CD14-positive monocyte (primary cell): ENCODE data around the gene ACADS. TPM values are rescaled to one million over a fixed set of nuclear protein-coding genes. Genes with fewer than 3 reads are reported as not detected.

Experiments used
- DNase-seq, 3 donors: peaks; one replicate each; pipeline ENCODE4 v3.0.0-alpha.2; 2011 to 2022
- H2AFZ ChIP-seq: 2 replicates; pipeline ENCODE4 v1.6.0; 2012; ENCODE audit warnings: mild to moderate bottlenecking, low read depth, low read length, inconsistent platforms; ENCODE audit not compliant: insufficient read depth, poor library complexity, severe bottlenecking
- H3K27ac ChIP-seq, 2 donors: 1 replicate in 1 of 2; 2 replicates in 1 of 2; pipeline ENCODE4 v1.5.1; 2012 to 2013; ENCODE audit warnings: low read length in 2 of 2, control low read depth in 1 of 2, inconsistent platforms in 1 of 2, low read depth in 1 of 2, mild to moderate bottlenecking in 1 of 2
- H3K27me3 ChIP-seq, 2 donors: one replicate each; pipeline versions ENCODE4 v1.6.0 to v1.6.1; 2011 to 2013; ENCODE audit warnings: low read length in 2 of 2; ENCODE audit not compliant: control insufficient read depth in 2 of 2, insufficient read depth in 2 of 2
- H3K36me3 ChIP-seq, 2 donors: replicated peaks in 1 of 2; 1 replicate in 1 of 2; 2 replicates in 1 of 2; pipeline versions ENCODE4 v1.5.1 to v1.6.1; 2012 to 2013; ENCODE audit warnings: low read length in 2 of 2, control low read depth in 1 of 2, inconsistent platforms in 1 of 2, mild to moderate bottlenecking in 1 of 2; ENCODE audit not compliant: insufficient read depth in 2 of 2, control insufficient read depth in 1 of 2
- H3K4me1 ChIP-seq, 2 donors: 1 replicate in 1 of 2; 2 replicates in 1 of 2; pipeline versions ENCODE4 v1.5.1 to v1.6.1; 2012 to 2013; ENCODE audit warnings: low read length in 2 of 2, control low read depth in 1 of 2, inconsistent platforms in 1 of 2, mild to moderate bottlenecking in 1 of 2, moderate library complexity in 1 of 2; ENCODE audit not compliant: insufficient read depth in 2 of 2, control insufficient read depth in 1 of 2
- H3K4me2 ChIP-seq: replicated peaks from 2 replicates; pipeline ENCODE3; 2012; ENCODE audit warnings: low read length, moderate library complexity, mild to moderate bottlenecking; ENCODE audit not compliant: poor library complexity, severe bottlenecking; ENCODE audit errors: extremely low read depth
- H3K4me3 ChIP-seq, 3 experiments: fragments of 200-600 bp in 1 of 3; sonication (generic) in 1 of 3; replicated peaks in 1 of 3; 1 replicate in 2 of 3; 2 replicates in 1 of 3; pipeline ENCODE4 v1.5.1; 2011 to 2013; ENCODE audit warnings: low read length in 3 of 3, mild to moderate bottlenecking in 3 of 3, control low read depth in 2 of 3, low read depth in 2 of 3, inconsistent platforms in 1 of 3, moderate library complexity in 1 of 3
- H3K79me2 ChIP-seq: 2 replicates; pipeline ENCODE4 v1.6.0; 2012; ENCODE audit warnings: mild to moderate bottlenecking, control low read depth, inconsistent platforms, low read length, moderate library complexity; ENCODE audit not compliant: insufficient read depth
- H3K9ac ChIP-seq: 2 replicates; pipeline ENCODE4 v1.6.0; 2017; ENCODE audit warnings: low read length, mild to moderate bottlenecking; ENCODE audit not compliant: insufficient read depth, poor library complexity, severe bottlenecking
- H3K9me3 ChIP-seq, 2 donors: replicated peaks in 1 of 2; 1 replicate in 1 of 2; 2 replicates in 1 of 2; pipeline versions ENCODE4 v1.5.1 to v1.6.1; 2012 to 2013; ENCODE audit warnings: low read length in 2 of 2, control low read depth in 1 of 2; ENCODE audit not compliant: control insufficient read depth in 1 of 2, insufficient read depth in 1 of 2
- H4K20me1 ChIP-seq: 2 replicates; pipeline ENCODE4 v1.6.0; 2012; ENCODE audit warnings: mild to moderate bottlenecking, low read length, control low read depth, moderate library complexity; ENCODE audit not compliant: insufficient read depth
- H3K27ac Mint-ChIP-seq, 7 donors: one replicate each; pipeline ENCODE4 v1.8.0; 2020; ENCODE audit warnings: mild to moderate bottlenecking in 7 of 7, mixed read lengths in 7 of 7, moderate library complexity in 6 of 7, inconsistent platforms in 2 of 7
- H3K27me3 Mint-ChIP-seq, 3 donors: one replicate each; pipeline ENCODE4 v1.8.0; 2021 to 2022; ENCODE audit warnings: low read depth in 3 of 3, mild to moderate bottlenecking in 3 of 3, mixed read lengths in 3 of 3, moderate library complexity in 3 of 3, inconsistent platforms in 1 of 3
- H3K36me3 Mint-ChIP-seq, 2 donors: one replicate each; pipeline ENCODE4 v1.8.0; 2020; ENCODE audit warnings: mixed read lengths in 2 of 2, inconsistent platforms in 1 of 2, mild to moderate bottlenecking in 1 of 2
- H3K4me1 Mint-ChIP-seq: one replicate; pipeline ENCODE4 v1.8.0; 2020; ENCODE audit warnings: mild to moderate bottlenecking, mixed read lengths
- H3K4me3 Mint-ChIP-seq, 2 donors: one replicate each; pipeline ENCODE4 v1.8.0; 2020; ENCODE audit warnings: mild to moderate bottlenecking in 2 of 2, mixed read lengths in 2 of 2, moderate library complexity in 1 of 2
- H3K9me3 Mint-ChIP-seq, 7 donors: one replicate each; pipeline ENCODE4 v1.8.0; 2020 to 2022; ENCODE audit warnings: mixed read lengths in 7 of 7, mild to moderate bottlenecking in 6 of 7, moderate library complexity in 6 of 7, inconsistent platforms in 2 of 7
- CTCF ChIP-seq: fragments of 200-600 bp; IDR thresholded peaks from one replicate; pipeline ENCODE4 v1.8.0; 2022; ENCODE audit warnings: antibody characterized with exemption, mild to moderate bottlenecking
- WGBS: methylation state at CpG from one replicate; pipeline ENCODE4 v1.1.5; 2013; ENCODE audit warnings: missing lambda C conversion rate; ENCODE audit not compliant: insufficient coverage; 5-methylcytosine and 5-hydroxymethylcytosine counted together
- intact Hi-C, 2 donors: fragments of 100-400 bp; cut with micrococcal nuclease; formaldehyde crosslinking; loops; one replicate each; pipeline versions ENCODE4 v1.15.0 to v1.15.1; 2023
- polyA plus RNA-seq, 3 donors: library from polyadenylated mRNA; depleted of rRNA in 1 of 3; unstranded in 2 of 3; stranded (reverse) in 1 of 3; fragments of 300-500 nt in 2 of 3; fragments of >200 nt in 1 of 3; fragmentation: Illumina TruSeq in 2 of 3; gene quantifications; 1 replicate in 2 of 3; 2 replicates in 1 of 3; pipeline ENCODE4 v1.2.3, GENCODE V29; 2012 to 2021

The ACADS gene
- polyA plus RNA-seq, 3 donors: 9.2 to 25.1 (median 18.2) TPM

DNA sequence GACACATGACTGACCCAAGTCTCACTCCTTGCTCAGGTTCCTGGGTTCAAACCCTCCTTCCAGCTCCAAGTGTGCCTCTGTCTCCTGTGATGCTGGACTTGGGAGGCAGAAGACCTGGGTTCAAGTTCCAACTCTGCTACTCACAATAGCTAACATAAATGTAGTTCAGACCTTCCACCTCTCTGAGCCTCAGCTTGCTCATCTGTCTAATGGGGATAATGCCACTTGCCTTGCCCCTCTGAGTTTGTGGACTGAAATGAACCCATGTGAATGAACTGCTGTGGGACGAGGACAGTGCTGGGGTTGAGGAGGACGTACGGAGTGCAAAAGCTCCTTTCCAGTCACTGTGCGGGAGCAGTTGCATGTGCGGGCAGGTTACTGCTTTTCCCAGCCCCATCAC is 40.9 kb downstream of the ACADS start:
- H3K4me1 Mint-ChIP-seq: no peaks in the 10 kb centered on the region
- Histone ChIP-seq H3K9me3 (no peaks in the 10 kb centered on the region), H2AFZ (no peak overlapping the region), H3K9ac (no peak overlapping the region), H3K79me2 (no peaks in the 10 kb centered on the region), H4K20me1 (no peaks in the 10 kb centered on the region), H3K27me3 (no peaks in the 10 kb centered on the region), H3K4me2 (no peak overlapping the region), H3K4me3 (no peak overlapping the region), H3K4me1 (no peaks in the 10 kb centered on the region), H3K27ac (no peak overlapping the region), H3K36me3 (peaks cover 83 to 96% of the 10 kb centered on the region in 2 donors)
- peaks cover 0 to 3% (median 0%) of the 10 kb centered on the region in 7 donors for H3K9me3 Mint-ChIP-seq
- H3K4me3 Mint-ChIP-seq: no peak overlapping the region
- WGBS: no CpG with 5 or more reads among the region's 5 CpGs
- intact Hi-C loops: no loop called here
- peak overlapping the region in 1 of 7 donors; percentile 7 for H3K27ac Mint-ChIP-seq
- H3K27me3 Mint-ChIP-seq: peaks cover 0 to 3% (median 0%) of the 10 kb centered on the region in 3 donors
- H3K36me3 Mint-ChIP-seq: peaks cover 87 to 100% of the 10 kb centered on the region in 2 donors
- DNase-seq: no peak
- TF ChIP-seq CTCF: no peak

- Mint-ChIP-seq H3K9me3 (peaks cover 0 to 3% (median 0%) of the 10 kb centered on the region in 7 donors), H3K27ac (peak overlapping the region in 2 of 7 donors; percentile 2 to 26), H3K27me3 (peaks cover 0 to 3% (median 0%) of the 10 kb centered on the region in 3 donors), H3K4me3 (no peak overlapping the region), H3K4me1 (no peaks in the 10 kb centered on the region), H3K36me3 (peaks cover 87 to 98% of the 10 kb centered on the region in 2 donors)
- no peak overlapping the region for H3K4me2 ChIP-seq
- H3K27ac ChIP-seq: no peak overlapping the region
- 98% methylated on average over 6 of the region's 11 CpGs for WGBS
- H3K9ac ChIP-seq: no peak overlapping the region
- no peaks in the 10 kb centered on the region for H3K27me3 ChIP-seq
- no peaks in the 10 kb centered on the region for H3K79me2 ChIP-seq
- intact Hi-C loops: no loop called here
- no peak for TF ChIP-seq CTCF
- peaks cover 4% of the 10 kb centered on the region for H4K20me1 ChIP-seq
- no peaks in the 10 kb centered on the region for H3K9me3 ChIP-seq
- H3K4me3 ChIP-seq: no peak overlapping the region
- no peak overlapping the region for H2AFZ ChIP-seq
- H3K36me3 ChIP-seq: peaks cover 79 to 96% of the 10 kb centered on the region in 2 donors
- no peak for DNase-seq
- no peaks in the 10 kb centered on the region for H3K4me1 ChIP-seq
Measured at GRCh38 chr12:120767071-120768024, 41.7 kb downstream of the ACADS start.
